Lower leg skin (tissue), 3 donors: ENCODE measurements around the gene TNFAIP8L1.

ENCODE experiments used
- POLR2A ChIP-seq, 2 donors: fragments of 450-650 bp; IDR thresholded peaks; one replicate each; pipeline ENCODE4 v1.6.1; 2016 to 2017; ENCODE audit warnings: antibody characterized with exemption in 2 of 2, mild to moderate bottlenecking in 1 of 2, moderate library complexity in 1 of 2
- TF ChIP-seq, protein P1 (sequence below), 3 donors: fragments of 450-650 bp; IDR thresholded peaks; one replicate each; pipeline ENCODE4 v1.5.1; 2016; ENCODE audit warnings: antibody characterized with exemption in 3 of 3, mild to moderate bottlenecking in 3 of 3, moderate library complexity in 2 of 3

DNA sequence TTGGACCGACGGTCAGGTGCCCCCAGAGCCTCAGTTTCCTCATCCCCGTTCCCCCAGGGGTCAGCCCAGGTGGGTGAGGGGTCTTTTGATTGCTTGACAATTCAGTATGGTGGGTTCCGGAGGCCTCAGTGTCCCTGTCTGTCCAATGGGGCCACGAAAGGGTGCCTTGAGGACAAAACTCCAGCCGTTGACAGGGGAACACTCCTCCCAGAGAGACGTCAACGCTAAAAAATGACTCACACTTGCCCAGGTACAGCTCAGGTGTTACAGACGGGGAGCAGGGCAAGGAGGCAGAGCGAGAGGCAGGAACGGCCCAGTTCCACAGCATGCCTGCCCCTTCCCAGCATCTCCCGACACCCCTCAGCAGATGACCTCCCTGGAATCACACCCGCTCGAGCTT is 1.8 kb downstream of the TNFAIP8L1 start:
- TF ChIP-seq, protein P1, sequence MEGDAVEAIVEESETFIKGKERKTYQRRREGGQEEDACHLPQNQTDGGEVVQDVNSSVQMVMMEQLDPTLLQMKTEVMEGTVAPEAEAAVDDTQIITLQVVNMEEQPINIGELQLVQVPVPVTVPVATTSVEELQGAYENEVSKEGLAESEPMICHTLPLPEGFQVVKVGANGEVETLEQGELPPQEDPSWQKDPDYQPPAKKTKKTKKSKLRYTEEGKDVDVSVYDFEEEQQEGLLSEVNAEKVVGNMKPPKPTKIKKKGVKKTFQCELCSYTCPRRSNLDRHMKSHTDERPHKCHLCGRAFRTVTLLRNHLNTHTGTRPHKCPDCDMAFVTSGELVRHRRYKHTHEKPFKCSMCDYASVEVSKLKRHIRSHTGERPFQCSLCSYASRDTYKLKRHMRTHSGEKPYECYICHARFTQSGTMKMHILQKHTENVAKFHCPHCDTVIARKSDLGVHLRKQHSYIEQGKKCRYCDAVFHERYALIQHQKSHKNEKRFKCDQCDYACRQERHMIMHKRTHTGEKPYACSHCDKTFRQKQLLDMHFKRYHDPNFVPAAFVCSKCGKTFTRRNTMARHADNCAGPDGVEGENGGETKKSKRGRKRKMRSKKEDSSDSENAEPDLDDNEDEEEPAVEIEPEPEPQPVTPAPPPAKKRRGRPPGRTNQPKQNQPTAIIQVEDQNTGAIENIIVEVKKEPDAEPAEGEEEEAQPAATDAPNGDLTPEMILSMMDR (IDR thresholded peaks at IDR 0.05) = no peak
- TF ChIP-seq POLR2A (IDR thresholded peaks at IDR 0.05) = no peak
